ENCODE data around the gene LRP11. TPM values are rescaled to one million over a fixed set of nuclear protein-coding genes. Genes with fewer than 3 reads are reported as not detected.
"Not testable (repeated sequence)": the region's sequence is repeated elsewhere in the genome, so short reads cannot be mapped to it uniquely, and the experiment has no call there.

LRP11 gene
- total and polyA plus RNA-seq, 10 of the 15 experiments (the other 5 are each of a cell fraction or from before 2014, with no cell fraction given) = under 0.01 to 0.23 (median 0.03) TPM; not detected in 6

DNA sequence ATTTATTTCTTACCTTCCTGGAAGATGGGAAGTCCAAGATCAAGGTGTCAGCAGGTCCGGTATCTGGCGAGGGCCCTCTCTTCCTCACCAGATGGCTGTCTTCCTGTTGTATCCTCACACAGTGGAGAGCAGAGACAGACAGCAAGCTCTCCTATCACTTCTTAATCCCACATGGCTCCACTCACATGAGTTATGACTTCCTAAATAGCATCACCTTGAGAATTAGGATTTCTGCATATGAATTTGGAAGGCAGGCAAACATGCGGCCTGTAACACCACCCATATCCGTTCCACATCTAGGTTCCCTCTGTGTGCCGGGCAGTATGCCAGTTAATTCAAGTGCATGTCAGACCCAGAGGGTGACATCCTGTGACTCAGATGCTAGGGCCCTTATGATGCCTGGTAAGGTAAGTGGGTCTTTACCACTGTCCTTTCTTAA lies 31.7 kb upstream of the LRP11 start (continued):
- TF ChIP-seq MYB (IDR thresholded peaks at IDR 0.05; ENCODE audit: borderline replicate concordance, low read depth, low read length) (no peak), MXI1 (IDR thresholded peaks at IDR 0.05; ENCODE audit: low read depth, low read length) (no peak)

DNA sequence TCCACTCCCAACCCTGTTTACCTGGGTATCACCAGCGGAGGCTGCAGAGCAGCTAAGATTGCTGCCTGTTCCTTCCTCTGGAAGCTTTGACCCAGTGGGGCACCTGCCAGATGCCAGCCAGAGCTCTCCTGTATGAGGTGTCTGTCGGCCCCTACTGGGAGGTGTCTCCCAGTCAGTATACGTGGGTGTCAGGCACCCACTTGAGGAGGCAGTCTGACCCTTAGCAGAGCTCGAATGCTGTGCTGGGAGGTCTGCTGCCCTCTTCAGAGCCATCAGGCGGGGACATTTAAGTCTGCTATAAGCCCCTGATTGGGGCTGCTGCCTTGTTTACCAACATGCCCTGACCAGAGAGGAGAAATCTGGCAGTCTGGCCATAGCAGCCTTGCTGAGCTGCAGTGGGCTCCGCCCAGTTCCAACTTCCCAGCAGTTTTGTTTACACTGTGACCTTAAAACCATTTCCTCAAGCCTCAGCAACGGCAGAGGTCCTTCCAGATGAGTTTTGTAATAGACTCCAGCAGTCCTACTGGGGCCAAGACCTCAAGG lies 31.0 kb upstream of the LRP11 start:
- ChIA-PET POLR2A (no interaction called here), CTCF (no interaction called here), RAD21 (ENCODE audit: unreplicated experiment) (no interaction called here), SMC1A (ENCODE audit: uncharacterized antibody, unreplicated experiment) (interaction anchor here (0.6 kb wide), 1 partner anchor 1024 kb away, joined by 4 read pairs; no protein-coding TSS in a partner anchor)
- in situ Hi-C loops (cut with MboI) = no loop called here
- no peak for DNase-seq (ENCODE audit: low read depth, low spot score)
- no peaks in the 10 kb centered on the region for H3K79me2 ChIP-seq (ENCODE audit: control insufficient read depth, insufficient read depth, low read length)
- peaks cover 0 to 2% of the 10 kb centered on the region in 2 experiments; a peak in 2 of 4 replicates for H3K27me3 ChIP-seq (replicated peaks in 1 of 2; ENCODE audit: control insufficient read depth in 2 of 2, insufficient read depth in 2 of 2, low read length in 1 of 2)
- ATAC-seq = no peak
- TF ChIP-seq ZSCAN29 (IDR thresholded peaks at IDR 0.05) (no peak), NFYA (IDR thresholded peaks at IDR 0.05; ENCODE audit: borderline replicate concordance, low read depth, low read length) (no peak), POLR2AphosphoS5 (IDR thresholded peaks at IDR 0.05; ENCODE audit: low read length) (no peak)
- no peak for FAIRE-seq
- no peak overlapping the region for H3K4me2 ChIP-seq (ENCODE audit: control insufficient read depth, insufficient read depth)
- 23% methylated on average over 7 of the region's 7 CpGs for WGBS (ENCODE audit: insufficient coverage, insufficient replicate concordance, low lambda C conversion rate, missing lambda C conversion rate)
- H2AFZ ChIP-seq (ENCODE audit: control insufficient read depth, low read depth, low read length) = no peak overlapping the region
- H4K20me1 ChIP-seq (ENCODE audit: control insufficient read depth, insufficient read depth) = no peaks in the 10 kb centered on the region
- BruUV-seq (replicated peaks) = no TSS peak
- intact Hi-C loops (cut with micrococcal nuclease; ENCODE audit: unreplicated experiment) = no loop called here
- no peak overlapping the region for H3K4me3 ChIP-seq
- no peak overlapping the region for H3K9ac ChIP-seq (ENCODE audit: control insufficient read depth, insufficient read depth, low read length)
- no peaks in the 10 kb centered on the region for H3K4me1 ChIP-seq (ENCODE audit: control insufficient read depth, insufficient read depth, low read length)
- no peak overlapping the region for H3K27ac ChIP-seq (ENCODE audit: control insufficient read depth, insufficient read depth)
- H3K36me3 ChIP-seq (ENCODE audit: control insufficient read depth in 2 of 2, insufficient read depth in 2 of 2, low read length in 1 of 2) = no peaks in the 10 kb centered on the region
- no peaks in the 10 kb centered on the region for H3K9me3 ChIP-seq (replicated peaks; ENCODE audit: control insufficient read depth, insufficient read depth, low read length)

DNA sequence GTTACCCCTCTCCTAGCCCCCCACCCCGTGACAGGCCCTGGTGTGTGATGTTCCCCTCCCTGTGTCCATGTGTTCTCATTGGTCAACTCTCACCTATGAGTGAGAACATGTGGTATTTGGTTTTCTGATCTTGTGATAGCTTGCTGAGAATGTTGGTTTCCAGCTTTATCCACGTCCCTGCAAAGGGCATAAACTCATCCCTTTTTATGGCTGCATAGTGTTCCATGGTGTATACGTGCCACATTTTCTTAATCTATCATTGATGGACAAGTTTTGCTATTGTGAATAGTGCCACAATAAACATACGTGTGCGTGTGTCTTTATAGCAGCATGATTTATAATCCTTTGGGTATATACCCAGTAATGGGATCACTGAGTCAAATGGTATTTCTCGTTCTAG lies 27.7 kb upstream of the LRP11 start:
- H3K4me1 ChIP-seq (ENCODE audit: control insufficient read depth, insufficient read depth, low read length); in situ Hi-C loops (cut with MboI); H3K79me2 ChIP-seq (ENCODE audit: control insufficient read depth, insufficient read depth, low read length); H3K4me3 ChIP-seq; H3K27me3 ChIP-seq (replicated peaks in 1 of 2; ENCODE audit: control insufficient read depth in 2 of 2, insufficient read depth in 2 of 2, low read length in 1 of 2); BruUV-seq (replicated peaks); FAIRE-seq; H3K36me3 ChIP-seq (ENCODE audit: control insufficient read depth in 2 of 2, insufficient read depth in 2 of 2, low read length in 1 of 2); H2AFZ ChIP-seq (ENCODE audit: control insufficient read depth, low read depth, low read length); H3K27ac ChIP-seq (ENCODE audit: control insufficient read depth, insufficient read depth); H4K20me1 ChIP-seq (ENCODE audit: control insufficient read depth, insufficient read depth); RAD21 ChIA-PET (ENCODE audit: unreplicated experiment); ATAC-seq; H3K9me3 ChIP-seq (replicated peaks; ENCODE audit: control insufficient read depth, insufficient read depth, low read length); SMC1A ChIA-PET (ENCODE audit: uncharacterized antibody, unreplicated experiment); H3K9ac ChIP-seq (ENCODE audit: control insufficient read depth, insufficient read depth, low read length); DNase-seq (ENCODE audit: low read depth, low spot score); CTCF ChIA-PET; intact Hi-C loops (cut with micrococcal nuclease; ENCODE audit: unreplicated experiment); POLR2A ChIA-PET; H3K4me2 ChIP-seq (ENCODE audit: control insufficient read depth, insufficient read depth): not testable (repeated sequence)
- 15% methylated on average over 6 of the region's 6 CpGs for WGBS (ENCODE audit: insufficient coverage, insufficient replicate concordance, low lambda C conversion rate, missing lambda C conversion rate)
